GM19438 (cell line): ENCODE data around the gene LDB2.

ENCODE experiments used
- ATAC-seq: cut with Tn5 transposase; IDR thresholded peaks from one replicate; pipeline ENCODE4 v1.9.1; 2021; ENCODE audit warnings: low read depth; ENCODE audit not compliant: unreplicated experiment

Gene LDB2

GRCh38 chr4:16728111-16728510 lies 170.3 kb downstream of the LDB2 start:
- no peak for ATAC-seq

DNA sequence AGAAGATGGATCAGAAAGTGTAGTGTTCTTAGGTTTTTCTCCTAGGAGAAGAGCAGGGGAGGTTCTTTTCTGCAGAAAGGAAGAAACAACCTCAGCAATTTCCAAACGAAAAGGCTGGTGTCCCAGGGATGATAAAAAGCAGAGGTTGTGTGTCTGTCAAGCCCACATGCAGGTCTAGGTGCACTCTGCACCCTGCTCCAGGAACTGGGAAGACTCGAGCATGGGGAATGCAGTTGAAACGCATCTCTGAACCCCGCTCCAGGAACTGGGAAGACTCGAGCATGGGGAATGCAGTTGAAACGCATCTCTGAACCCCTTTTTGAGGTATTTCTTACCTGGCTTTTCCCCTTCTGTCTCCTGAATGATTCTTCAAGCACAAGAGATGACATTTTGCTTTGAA lies 171.2 kb downstream of the LDB2 start:
- ATAC-seq, result no peak

DNA sequence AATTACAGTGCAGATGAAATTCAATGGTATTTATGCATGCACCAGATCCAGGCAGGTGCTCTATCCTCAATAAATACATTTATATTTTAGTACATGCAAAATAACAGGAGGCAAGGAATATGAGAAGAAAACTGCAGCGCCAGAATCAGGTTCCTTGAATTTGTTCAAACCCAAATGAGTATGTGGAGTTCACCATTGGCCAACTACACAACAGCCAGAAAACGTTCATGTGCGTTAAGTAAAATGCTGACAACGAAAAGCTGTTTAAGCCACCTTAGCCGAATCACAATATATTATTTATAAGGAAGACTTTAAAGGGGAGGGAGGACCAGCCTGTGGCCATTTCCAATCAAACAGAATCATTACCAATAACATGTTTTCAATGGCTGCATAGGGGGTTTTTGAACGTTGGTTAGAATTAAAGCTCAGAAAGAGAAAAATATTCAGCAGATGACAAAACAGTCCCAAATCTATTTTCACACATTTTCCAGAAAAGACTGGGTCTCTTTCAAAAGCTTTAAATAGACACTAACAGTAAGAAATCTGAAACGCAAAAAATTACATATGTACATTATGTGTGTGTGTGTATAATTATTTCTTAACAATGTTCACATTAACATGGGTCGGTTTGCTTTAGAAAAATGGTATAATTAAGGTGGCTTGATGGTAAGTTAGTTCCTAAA lies 171.9 kb downstream of the LDB2 start:
- no peak for ATAC-seq

GRCh38 chr4:16725252-16725651 lies 173.2 kb downstream of the LDB2 start:
- no peak for ATAC-seq

DNA sequence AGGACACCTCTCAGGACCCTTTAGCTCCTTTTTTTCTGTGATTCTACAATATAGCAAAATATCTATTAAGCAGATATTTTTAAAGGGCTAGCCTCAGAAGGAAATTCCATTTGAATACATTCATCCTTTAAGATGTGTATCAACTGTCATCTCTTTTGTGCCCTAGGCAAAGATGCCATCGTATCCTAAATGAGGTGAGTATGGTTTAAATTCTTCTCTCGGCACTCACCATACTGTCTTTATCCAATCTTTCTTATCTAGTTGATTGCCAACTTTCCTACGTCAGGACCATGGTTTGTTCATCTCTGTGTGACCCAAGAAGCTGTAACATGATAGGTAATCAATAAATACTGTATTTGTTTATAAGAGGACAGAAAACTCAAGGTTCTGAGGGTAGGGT lies 176.0 kb downstream of the LDB2 start:
- no peak for ATAC-seq

GRCh38 chr4:16721613-16722291 lies 176.7 kb downstream of the LDB2 start:
- ATAC-seq, result no peak

DNA sequence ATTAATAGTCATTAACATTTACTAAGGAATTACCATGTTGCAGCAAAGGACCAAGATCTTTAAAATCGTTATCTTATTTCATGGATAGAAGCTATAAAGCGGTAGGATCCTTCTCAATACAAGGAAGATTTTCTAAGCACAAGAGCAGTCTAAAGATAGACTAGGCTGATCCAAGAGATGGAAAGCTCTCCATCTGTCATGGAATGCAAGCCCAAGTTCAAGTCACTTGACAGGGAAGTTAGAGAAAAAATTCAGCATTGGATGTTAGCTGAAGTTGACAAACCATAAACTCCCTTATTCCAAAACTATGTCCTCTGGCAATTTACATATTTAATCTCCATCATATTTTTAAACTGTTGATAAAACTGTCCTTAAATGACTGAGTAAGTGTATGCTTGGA lies 177.7 kb downstream of the LDB2 start:
- ATAC-seq, result no peak

DNA sequence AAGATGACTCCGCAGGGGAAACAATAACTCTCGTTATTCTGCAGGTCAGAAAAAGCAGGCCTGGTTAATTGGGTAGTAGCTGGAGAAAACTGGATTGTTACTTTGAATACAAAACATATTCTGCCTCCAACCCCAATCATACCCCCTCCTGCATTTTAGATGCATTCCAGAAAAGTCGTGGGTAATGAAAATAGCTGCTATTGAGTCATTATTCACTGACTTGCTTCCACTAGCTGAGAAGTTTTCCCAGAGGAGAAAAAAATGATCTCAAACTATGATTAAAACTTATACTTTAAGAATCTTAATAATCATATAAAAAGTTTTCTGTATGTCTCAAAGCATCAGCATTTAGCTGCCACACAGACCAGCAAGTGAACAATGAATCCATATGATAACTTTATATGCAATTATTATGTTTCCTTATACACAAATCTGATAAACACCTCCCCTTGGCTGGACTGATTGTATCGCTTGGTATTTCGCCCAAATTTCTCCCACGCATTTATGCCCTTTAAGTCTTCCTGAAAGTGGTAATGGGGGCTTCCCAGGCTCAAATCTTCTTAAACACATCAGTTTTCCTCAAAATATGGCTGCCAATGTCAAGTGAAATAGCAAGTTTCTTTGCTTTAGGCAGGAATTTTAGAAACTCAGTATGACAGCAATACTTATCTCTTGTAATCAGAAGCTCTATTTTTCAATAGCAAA lies 181.0 kb downstream of the LDB2 start:
- ATAC-seq, result no peak

DNA sequence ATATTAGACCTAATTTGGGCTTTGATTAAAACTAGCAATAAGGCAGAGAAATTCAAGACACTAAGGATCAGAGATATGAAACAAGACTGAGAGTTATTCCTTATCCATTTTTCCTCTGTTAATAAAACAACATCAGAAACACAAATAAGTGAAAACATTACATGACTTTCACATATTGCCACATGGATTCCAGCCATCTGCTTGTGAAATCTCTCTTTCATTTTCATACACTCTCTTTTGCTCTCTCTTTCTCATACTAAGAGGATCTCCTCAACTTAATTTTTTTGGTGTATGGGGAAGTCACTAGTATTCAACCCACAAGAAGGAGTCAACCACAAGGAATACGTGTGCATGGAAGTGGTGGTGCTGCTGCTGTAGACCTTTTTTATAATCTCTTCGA lies 183.0 kb downstream of the LDB2 start:
- no peak for ATAC-seq

GRCh38 chr4:16714191-16714590 lies 184.3 kb downstream of the LDB2 start:
- no peak for ATAC-seq

DNA sequence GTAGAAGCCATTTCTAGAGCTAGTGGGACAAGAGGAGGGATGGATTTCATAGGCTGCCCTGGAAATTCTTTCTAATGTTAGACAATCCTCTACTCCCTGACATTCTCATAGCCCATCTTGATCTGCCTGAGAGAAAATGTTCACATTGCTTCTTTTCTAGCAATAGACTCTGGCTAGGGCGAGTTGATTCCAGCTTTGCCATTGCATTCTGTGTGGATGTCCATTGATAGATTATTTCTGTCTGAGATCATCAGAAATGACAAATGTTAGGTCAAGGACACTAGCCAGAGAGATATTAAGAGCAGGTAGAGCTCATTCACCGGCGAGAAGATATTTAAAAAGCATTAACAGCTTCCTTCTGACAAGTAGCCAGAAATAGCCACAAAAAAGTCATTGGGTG lies 184.7 kb downstream of the LDB2 start:
- ATAC-seq, result no peak

DNA sequence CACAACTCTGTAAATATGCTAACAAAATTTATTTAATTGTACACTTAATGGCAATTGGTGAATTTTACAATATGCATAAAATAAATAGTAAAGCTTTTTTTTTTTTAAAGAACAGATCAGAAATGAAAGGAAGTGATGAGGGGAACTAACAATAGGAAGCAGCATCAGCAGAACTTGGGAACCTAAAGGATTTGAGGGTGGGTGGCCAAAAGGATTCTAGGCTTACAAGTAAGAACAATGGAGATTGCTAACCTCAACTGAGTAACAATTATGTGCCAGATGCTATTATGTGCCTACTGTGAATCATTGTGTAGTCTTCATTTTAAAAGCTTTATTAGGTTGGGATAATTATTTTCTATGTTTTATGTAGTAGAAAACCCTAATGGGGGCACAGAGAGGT lies 185.2 kb downstream of the LDB2 start:
- ATAC-seq, result no peak

GRCh38 chr4:16710198-16710597 lies 188.2 kb downstream of the LDB2 start:
- no peak for ATAC-seq

DNA sequence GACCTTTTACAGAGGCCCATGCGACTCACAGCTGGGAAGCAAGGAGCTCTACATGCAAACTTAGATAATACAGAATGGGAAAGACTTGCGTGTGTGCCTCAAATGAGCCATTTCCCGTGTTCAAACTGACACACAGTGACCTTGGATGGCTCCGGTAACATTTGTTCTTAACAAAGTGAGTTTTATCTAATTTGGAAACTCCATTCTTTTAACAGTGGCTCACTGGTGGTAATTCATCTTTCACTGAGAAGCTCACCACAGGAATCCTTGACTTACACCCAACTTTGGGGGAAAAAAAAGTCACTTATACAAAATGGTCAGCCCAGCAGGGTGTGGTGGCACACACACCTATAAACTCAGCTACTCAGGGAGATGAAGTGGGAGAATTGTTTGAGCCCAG lies 190.6 kb downstream of the LDB2 start:
- ATAC-seq, result no peak

DNA sequence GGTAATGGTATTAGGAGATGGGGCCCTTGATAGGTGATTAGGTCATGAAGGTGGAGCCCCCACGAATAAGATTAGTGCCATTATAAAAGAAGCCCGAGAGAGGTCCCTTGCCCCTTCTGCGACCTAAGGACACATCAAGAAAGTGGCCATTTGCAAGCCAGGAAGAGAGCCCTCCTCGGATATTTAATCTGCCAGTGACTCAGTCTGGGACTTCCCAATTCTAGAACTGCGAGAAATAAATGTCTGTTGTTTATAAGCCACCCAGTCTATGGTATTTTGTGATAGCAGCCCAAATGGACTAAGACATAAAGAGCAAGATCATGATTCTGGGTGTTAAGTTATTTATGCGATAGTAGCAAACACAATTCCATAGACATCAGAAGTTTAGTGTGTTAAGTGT lies 192.2 kb downstream of the LDB2 start:
- ATAC-seq, result no peak

DNA sequence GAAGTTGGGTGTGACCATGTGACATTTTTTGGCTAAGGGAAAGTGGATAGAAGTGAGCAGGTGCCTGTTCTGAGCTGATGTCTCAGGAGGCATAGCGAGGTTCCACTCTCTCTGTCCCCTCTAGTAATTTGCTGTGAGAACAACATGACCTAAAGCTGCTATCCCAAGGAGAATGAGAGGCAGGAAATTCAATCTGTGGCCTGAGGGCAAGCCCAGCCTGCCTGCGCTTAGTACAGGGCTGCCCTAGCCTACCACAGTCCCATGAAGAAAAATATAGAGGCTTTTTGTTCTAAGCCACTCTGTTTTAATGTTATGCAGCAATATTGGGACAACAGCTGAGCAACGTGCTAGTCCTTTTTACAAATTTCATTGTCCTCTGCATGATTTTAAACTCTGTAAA lies 193.1 kb downstream of the LDB2 start:
- ATAC-seq, result no peak

GRCh38 chr4:16704489-16704888 lies 194.0 kb downstream of the LDB2 start:
- no peak for ATAC-seq

DNA sequence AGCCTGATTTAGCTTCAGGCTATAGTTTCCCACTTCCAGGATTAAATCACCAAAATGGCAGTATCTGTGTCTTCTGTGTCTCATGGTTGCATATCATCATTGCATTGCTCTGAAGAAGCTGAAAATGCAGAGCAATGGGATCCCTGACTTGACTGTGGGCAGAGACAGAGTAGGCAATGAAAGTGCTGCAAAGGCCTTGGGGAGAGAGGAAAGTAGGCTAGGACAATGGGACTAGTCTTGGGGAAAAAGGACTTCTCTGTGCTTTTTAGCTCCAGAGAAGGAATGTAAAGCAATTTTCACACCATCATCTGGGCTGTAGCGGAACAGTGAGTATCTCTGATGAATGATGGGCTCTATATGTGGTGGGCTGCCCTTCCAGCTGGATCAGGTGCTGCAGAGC lies 202.5 kb downstream of the LDB2 start:
- no peak for ATAC-seq

DNA sequence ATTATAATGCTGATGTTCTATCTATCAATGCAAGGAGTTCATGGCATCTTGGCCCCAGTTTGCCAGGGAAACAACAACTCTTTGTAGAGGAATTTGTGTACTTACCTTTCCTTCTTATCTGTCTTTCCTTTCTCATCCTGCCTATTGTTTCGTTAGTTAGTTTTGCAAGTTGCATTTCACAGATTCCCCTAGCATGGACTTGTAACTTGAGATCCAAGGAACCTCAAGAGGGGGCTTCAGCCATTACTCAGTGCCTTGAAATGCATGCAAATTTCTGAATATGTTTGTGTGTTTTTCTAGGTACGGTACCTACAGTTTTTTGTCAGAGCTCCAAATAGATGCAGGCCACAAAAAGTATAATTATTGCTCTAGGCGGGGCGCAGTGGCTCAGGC lies 203.6 kb downstream of the LDB2 start:
- no peak for ATAC-seq

- no peak for ATAC-seq
Measured at GRCh38 chr4:16694173-16694883, 204.1 kb downstream of the LDB2 start.

GRCh38 chr4:16693641-16694040 lies 204.8 kb downstream of the LDB2 start:
- no peak for ATAC-seq
